PC-9 (cell line): ENCODE measurements around the gene GPR149. TPM values are rescaled to one million over a fixed set of nuclear protein-coding genes. Genes with fewer than 3 reads are reported as not detected.

Experiments
- BruUV-seq: library from RNA; stranded (reverse); fragments of 400-500 nt; replicated peaks from 2 replicates; lab custom pipeline; 2021; lab: Mats Ljungman, UMichigan
- CTCF ChIA-PET: fragments of 300-600 bp; sonication (Branson Sonifier 250); formaldehyde crosslinking; loops from one replicate; lab custom pipeline; 2022; ENCODE audit warnings: antibody characterized with exemption; lab: Charles Lee
- POLR2A ChIA-PET: fragments of 300-600 bp; sonication (Branson Sonifier 250); formaldehyde crosslinking; loops from one replicate; lab custom pipeline; 2022; ENCODE audit warnings: antibody characterized with exemption; ENCODE audit not compliant: unreplicated experiment; lab: Charles Lee
- DNase-seq, 2 experiments: peaks; one replicate each; pipeline versions ENCODE4 v3.0.0 to v3.0.0-alpha.2; 2015 to 2022; ENCODE audit warnings: mixed read lengths in 1 of 2
- H2AFZ ChIP-seq: fragments of 200-600 bp; sonication (generic); 2 replicates; pipeline ENCODE4 v1.8.1; 2017; ENCODE audit warnings: antibody characterized with exemption
- H3F3A ChIP-seq: fragments of 200-600 bp; sonication (generic); 2 replicates; pipeline ENCODE4 v1.8.1; 2017; ENCODE audit warnings: antibody characterized with exemption, mild to moderate bottlenecking, low read depth; ENCODE audit not compliant: insufficient read depth
- H3K27ac ChIP-seq: fragments of 200-600 bp; sonication (generic); 2 replicates; pipeline ENCODE4 v1.6.1; 2016; ENCODE audit warnings: mixed run types
- H3K27me3 ChIP-seq: fragments of 200-600 bp; sonication (generic); 2 replicates; pipeline ENCODE4 v1.6.1; 2016; ENCODE audit warnings: low read depth, mixed run types; ENCODE audit not compliant: insufficient read depth
- H3K36me3 ChIP-seq: fragments of 200-600 bp; sonication (generic); 2 replicates; pipeline ENCODE4 v1.6.1; 2016; ENCODE audit warnings: low read depth, mixed run types
- H3K4me1 ChIP-seq: fragments of 200-600 bp; sonication (generic); replicated peaks from 2 replicates; pipeline ENCODE4 v1.6.1; 2016; ENCODE audit warnings: mixed run types; ENCODE audit not compliant: insufficient read depth
- H3K4me2 ChIP-seq: fragments of 200-600 bp; sonication (generic); 2 replicates; pipeline ENCODE4 v1.6.1; 2017; ENCODE audit warnings: mixed run types
- H3K4me3 ChIP-seq: fragments of 200-600 bp; sonication (generic); 2 replicates; pipeline ENCODE4 v1.6.1; 2016; ENCODE audit warnings: mixed run types
- H3K79me2 ChIP-seq: fragments of 200-600 bp; sonication (generic); 2 replicates; pipeline ENCODE4 v1.6.1; 2017; ENCODE audit warnings: low read depth, mixed run types
- H3K9me2 ChIP-seq: fragments of 200-600 bp; sonication (generic); 2 replicates; pipeline ENCODE4 v1.8.1; 2017; ENCODE audit warnings: mild to moderate bottlenecking; ENCODE audit not compliant: insufficient read depth
- H3K9me3 ChIP-seq: fragments of 200-600 bp; sonication (generic); 2 replicates; pipeline ENCODE4 v1.8.1; 2016; ENCODE audit warnings: low read depth; ENCODE audit not compliant: insufficient read depth
- H4K20me1 ChIP-seq: fragments of 200-600 bp; sonication (generic); 2 replicates; pipeline ENCODE4 v1.8.1; 2017; ENCODE audit not compliant: insufficient read depth
- EZH2 ChIP-seq: fragments of 200-600 bp; sonication (generic); IDR thresholded peaks from 2 replicates; pipeline ENCODE4 v1.8.0; 2017; ENCODE audit warnings: antibody characterized with exemption, low read depth
- intact Hi-C: fragments of 100-400 bp; cut with micrococcal nuclease; formaldehyde crosslinking; loops from one replicate; pipeline ENCODE4 v1.10.0; 2022; ENCODE audit not compliant: unreplicated experiment
- total RNA-seq: library from RNA; stranded (reverse); gene quantifications from 2 replicates; pipeline ENCODE4 v1.2.3, GENCODE V29; 2021
- TF ChIP-seq, protein P1 (sequence below): fragments of 200-600 bp; sonication (generic); conservative IDR thresholded peaks from 2 replicates; pipeline ENCODE4 v1.6.1; 2017; ENCODE audit warnings: mixed run types, antibody characterized with exemption, mild to moderate bottlenecking, moderate library complexity

Gene GPR149
- total RNA-seq, 1 experiment from 2014 or later, result not detected

DNA sequence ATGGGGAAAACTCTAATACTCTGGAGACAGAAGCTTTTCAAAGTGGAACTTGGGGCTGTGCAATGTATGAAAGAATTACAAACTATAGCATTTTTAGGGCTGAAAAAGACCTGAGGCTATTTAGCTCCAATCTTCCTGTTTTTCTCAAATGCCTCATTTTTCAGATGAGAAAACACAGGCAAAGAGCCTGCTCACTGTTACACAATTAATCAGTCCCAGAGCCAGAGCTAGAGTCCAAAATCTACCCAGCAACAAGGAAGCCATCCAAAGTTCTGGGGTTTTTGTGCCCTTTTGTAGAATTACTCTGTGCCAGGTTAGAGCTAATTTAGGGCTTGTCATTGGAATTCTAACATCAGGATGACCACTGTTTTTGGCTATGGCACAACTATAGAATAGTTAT is 45.5 kb downstream of the GPR149 start:
- ChIA-PET POLR2A (no interaction called here), CTCF (no interaction called here)
- TF ChIP-seq, protein P1, sequence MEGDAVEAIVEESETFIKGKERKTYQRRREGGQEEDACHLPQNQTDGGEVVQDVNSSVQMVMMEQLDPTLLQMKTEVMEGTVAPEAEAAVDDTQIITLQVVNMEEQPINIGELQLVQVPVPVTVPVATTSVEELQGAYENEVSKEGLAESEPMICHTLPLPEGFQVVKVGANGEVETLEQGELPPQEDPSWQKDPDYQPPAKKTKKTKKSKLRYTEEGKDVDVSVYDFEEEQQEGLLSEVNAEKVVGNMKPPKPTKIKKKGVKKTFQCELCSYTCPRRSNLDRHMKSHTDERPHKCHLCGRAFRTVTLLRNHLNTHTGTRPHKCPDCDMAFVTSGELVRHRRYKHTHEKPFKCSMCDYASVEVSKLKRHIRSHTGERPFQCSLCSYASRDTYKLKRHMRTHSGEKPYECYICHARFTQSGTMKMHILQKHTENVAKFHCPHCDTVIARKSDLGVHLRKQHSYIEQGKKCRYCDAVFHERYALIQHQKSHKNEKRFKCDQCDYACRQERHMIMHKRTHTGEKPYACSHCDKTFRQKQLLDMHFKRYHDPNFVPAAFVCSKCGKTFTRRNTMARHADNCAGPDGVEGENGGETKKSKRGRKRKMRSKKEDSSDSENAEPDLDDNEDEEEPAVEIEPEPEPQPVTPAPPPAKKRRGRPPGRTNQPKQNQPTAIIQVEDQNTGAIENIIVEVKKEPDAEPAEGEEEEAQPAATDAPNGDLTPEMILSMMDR, result no peak
- no peak for TF ChIP-seq EZH2
- H3K9me3 ChIP-seq, result no peaks in the 10 kb centered on the region
- no peak overlapping the region for H3K4me2 ChIP-seq
- no peaks in the 10 kb centered on the region for H3K36me3 ChIP-seq
- no peak overlapping the region for H3K27ac ChIP-seq
- no peak overlapping the region for H2AFZ ChIP-seq
- H3F3A ChIP-seq, result no peaks in the 10 kb centered on the region
- no peaks in the 10 kb centered on the region for H3K9me2 ChIP-seq
- no TSS peak for BruUV-seq
- no peaks in the 10 kb centered on the region for H3K4me1 ChIP-seq
- H3K79me2 ChIP-seq, result no peaks in the 10 kb centered on the region
- H3K27me3 ChIP-seq, result no peaks in the 10 kb centered on the region
- no peak for DNase-seq
- H3K4me3 ChIP-seq, result no peak overlapping the region
- no peaks in the 10 kb centered on the region for H4K20me1 ChIP-seq
- intact Hi-C loops, result no loop called here

DNA sequence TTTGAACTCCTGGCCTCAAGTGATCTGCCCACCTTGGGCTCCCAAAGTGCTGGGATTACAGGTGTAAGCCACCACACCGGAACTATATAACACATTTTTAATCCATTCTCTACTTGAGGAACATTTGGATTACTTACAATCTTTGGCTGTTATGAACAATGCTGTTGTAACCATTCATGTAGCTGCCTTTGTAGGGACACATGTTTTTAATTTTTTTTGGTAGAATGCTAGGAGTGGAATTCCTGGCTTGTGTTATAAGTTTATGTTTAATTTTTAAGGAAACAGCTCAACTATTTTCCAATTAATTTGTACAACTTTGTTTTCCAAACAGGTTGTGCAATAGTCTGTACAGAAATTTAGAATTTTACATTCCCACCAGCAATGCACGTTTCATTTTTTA is 51.7 kb downstream of the GPR149 start:
- TF ChIP-seq EZH2, result no peak
- TF ChIP-seq, protein P1, result no peak
- H3F3A ChIP-seq, result no peaks in the 10 kb centered on the region
- H3K4me1 ChIP-seq, result no peaks in the 10 kb centered on the region
- ChIA-PET CTCF (no interaction called here), POLR2A (no interaction called here)
- H2AFZ ChIP-seq, result no peak overlapping the region
- no peaks in the 10 kb centered on the region for H3K36me3 ChIP-seq
- no peak overlapping the region for H3K4me3 ChIP-seq
- intact Hi-C loops, result no loop called here
- no peak overlapping the region for H3K4me2 ChIP-seq
- H4K20me1 ChIP-seq, result no peaks in the 10 kb centered on the region
- H3K79me2 ChIP-seq, result no peaks in the 10 kb centered on the region
- no peaks in the 10 kb centered on the region for H3K9me2 ChIP-seq
- no peak overlapping the region for H3K27ac ChIP-seq
- no TSS peak for BruUV-seq
- no peak for DNase-seq
- no peaks in the 10 kb centered on the region for H3K9me3 ChIP-seq
- no peaks in the 10 kb centered on the region for H3K27me3 ChIP-seq

DNA sequence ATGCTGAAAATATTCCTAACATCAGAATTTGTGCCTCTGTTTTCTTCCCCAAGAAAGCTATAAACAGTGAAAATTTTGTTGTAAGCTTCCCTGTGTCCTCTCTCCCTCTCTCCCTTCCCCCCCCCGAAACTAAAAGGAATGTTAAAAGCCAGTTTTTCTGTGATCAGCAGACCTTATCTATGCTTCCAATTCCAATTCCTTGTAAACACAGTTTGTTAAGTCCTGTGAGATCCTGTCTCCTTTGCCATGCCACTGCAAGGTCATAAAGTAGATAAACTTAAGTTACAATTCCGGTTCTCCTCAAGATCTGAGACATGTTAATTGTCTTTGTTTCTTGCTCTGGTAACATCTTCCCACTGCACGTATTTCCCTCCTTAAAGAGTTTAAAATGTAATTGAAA is 62.8 kb downstream of the GPR149 start:
- intact Hi-C loops, result no loop called here
- no peaks in the 10 kb centered on the region for H4K20me1 ChIP-seq
- no peak overlapping the region for H3K27ac ChIP-seq
- H3K4me1 ChIP-seq, result peaks cover 18% of the 10 kb centered on the region
- no peak overlapping the region for H3K4me3 ChIP-seq
- ChIA-PET POLR2A (no interaction called here), CTCF (no interaction called here)
- H3K27me3 ChIP-seq, result no peaks in the 10 kb centered on the region
- H3F3A ChIP-seq, result 0 out of 2 replicates have a peak, but pooled peaks cover 3% of the 10 kb centered on the region
- H2AFZ ChIP-seq, result no peak overlapping the region
- no peaks in the 10 kb centered on the region for H3K9me2 ChIP-seq
- no peak overlapping the region for H3K4me2 ChIP-seq
- BruUV-seq, result no TSS peak
- no peaks in the 10 kb centered on the region for H3K9me3 ChIP-seq
- H3K36me3 ChIP-seq, result no peaks in the 10 kb centered on the region
- TF ChIP-seq, protein P1, result no peak
- TF ChIP-seq EZH2, result no peak
- DNase-seq, result no peak
- no peaks in the 10 kb centered on the region for H3K79me2 ChIP-seq
